B cell (primary cell): ENCODE results near the gene POFUT1. TPM values are rescaled to one million over a fixed set of nuclear protein-coding genes. Genes with fewer than 3 reads are reported as not detected.

Source experiments
- ATAC-seq: fragments of 200-7000 bp; cut with Tn5 transposase; one replicate; pipeline ENCODE4 v1.10.0; 2021; ENCODE audit warnings: low read depth, mild to moderate bottlenecking, moderate number of reproducible peaks, moderate library complexity
- CTCF ChIA-PET: fragments of 350-600 bp; sonication (Branson Sonifier 250); formaldehyde crosslinking; loops from one replicate; lab custom pipeline; 2021; ENCODE audit warnings: antibody characterized with exemption, inconsistent platforms; lab: Charles Lee
- POLR2A ChIA-PET: fragments of 350-600 bp; sonication (Branson Sonifier 250); formaldehyde crosslinking; loops from one replicate; lab custom pipeline; 2021; ENCODE audit warnings: antibody characterized with exemption; lab: Charles Lee
- DNase-seq: peaks from one replicate; pipeline ENCODE4 v3.0.0; 2013
- H2AFZ ChIP-seq: 2 replicates; pipeline ENCODE4 v1.6.1; 2012; ENCODE audit warnings: mild to moderate bottlenecking, low read depth, low read length; ENCODE audit not compliant: insufficient read depth, poor library complexity, severe bottlenecking
- H3K27ac ChIP-seq, 2 donors: 1 replicate in 1 of 2; 2 replicates in 1 of 2; pipeline ENCODE4 v1.5.1; 2012 to 2013; ENCODE audit warnings: low read length in 2 of 2, mild to moderate bottlenecking in 2 of 2, moderate library complexity in 1 of 2
- H3K27me3 ChIP-seq, 4 experiments: fragments of 200-600 bp in 1 of 4; sonication (generic) in 1 of 4; replicated peaks in 1 of 4; 1 replicate in 2 of 4; 2 replicates in 2 of 4; pipeline versions ENCODE4 v1.6.1 to v1.7.0; 2013 to 2016; ENCODE audit warnings: low read length in 3 of 4, mild to moderate bottlenecking in 2 of 4, mixed read lengths in 1 of 4, moderate library complexity in 1 of 4; ENCODE audit not compliant: insufficient read depth in 4 of 4, control insufficient read depth in 3 of 4; ENCODE audit errors: control extremely low read depth in 1 of 4
- H3K36me3 ChIP-seq, 2 experiments: replicated peaks in 1 of 2; 1 replicate in 1 of 2; 2 replicates in 1 of 2; pipeline versions ENCODE4 v1.6.1 to v1.7.1; 2013; ENCODE audit warnings: low read length in 1 of 2; ENCODE audit not compliant: insufficient read depth in 2 of 2, control insufficient read depth in 1 of 2; ENCODE audit errors: control extremely low read depth in 1 of 2, extremely low read depth in 1 of 2
- H3K4me1 ChIP-seq, 2 donors: fragments of 200-600 bp in 1 of 2; sonication (generic) in 1 of 2; 1 replicate in 1 of 2; 2 replicates in 1 of 2; pipeline versions ENCODE4 v1.5.1 to v1.6.1; 2013 to 2017; ENCODE audit warnings: low read length in 2 of 2; ENCODE audit not compliant: control insufficient read depth in 2 of 2, insufficient read depth in 2 of 2
- H3K4me2 ChIP-seq: replicated peaks from 2 replicates; pipeline ENCODE3; 2012; ENCODE audit warnings: mild to moderate bottlenecking, low read depth, low read length; ENCODE audit not compliant: poor library complexity, severe bottlenecking
- H3K4me3 ChIP-seq, 5 experiments: fragments of 200-600 bp in 1 of 5; sonication (generic) in 1 of 5; 1 replicate in 3 of 5; 2 replicates in 2 of 5; pipeline versions ENCODE4 v1.5.1 to v1.7.0; 2011 to 2016; ENCODE audit warnings: low read length in 4 of 5, mild to moderate bottlenecking in 4 of 5, low read depth in 2 of 5, control low read depth in 1 of 5, moderate library complexity in 1 of 5; ENCODE audit not compliant: insufficient read depth in 1 of 5; ENCODE audit errors: control extremely low read depth in 1 of 5, extremely low read depth in 1 of 5
- H3K79me2 ChIP-seq: fragments of 200-600 bp; sonication (generic); one replicate; pipeline ENCODE4 v1.6.0; 2016; ENCODE audit warnings: low read length; ENCODE audit not compliant: control insufficient read depth, insufficient read depth
- H3K9ac ChIP-seq: fragments of 200-600 bp; sonication (generic); 2 replicates; pipeline ENCODE4 v1.6.1; 2017; ENCODE audit warnings: mild to moderate bottlenecking, low read length, moderate library complexity
- H3K9me3 ChIP-seq, 3 donors: one replicate each; pipeline versions ENCODE4 v1.6.1 to v1.7.1; 2013; ENCODE audit warnings: low read length in 2 of 3; ENCODE audit not compliant: control insufficient read depth in 2 of 3, insufficient read depth in 1 of 3; ENCODE audit errors: control extremely low read depth in 1 of 3
- H4K20me1 ChIP-seq: 2 replicates; pipeline ENCODE4 v1.6.0; 2012; ENCODE audit warnings: mild to moderate bottlenecking, low read length; ENCODE audit not compliant: insufficient read depth, control insufficient read depth, poor library complexity, severe bottlenecking
- H3K27ac Mint-ChIP-seq: one replicate; pipeline ENCODE4 v1.8.0; 2021; ENCODE audit warnings: mixed read lengths
- H3K27me3 Mint-ChIP-seq: one replicate; pipeline ENCODE4 v1.8.0; 2021; ENCODE audit warnings: mixed read lengths
- H3K4me1 Mint-ChIP-seq: one replicate; pipeline ENCODE4 v1.8.0; 2021; ENCODE audit warnings: mixed read lengths
- H3K4me3 Mint-ChIP-seq: one replicate; pipeline ENCODE4 v1.8.0; 2021; ENCODE audit warnings: mixed read lengths
- H3K9me3 Mint-ChIP-seq: one replicate; pipeline ENCODE4 v1.8.0; 2022; ENCODE audit warnings: mixed read lengths; ENCODE audit not compliant: insufficient read depth
- CTCF ChIP-seq: fragments of 200-600 bp; IDR thresholded peaks from one replicate; pipeline ENCODE4 v1.8.0; 2022; ENCODE audit warnings: antibody characterized with exemption, mild to moderate bottlenecking
- EZH2 ChIP-seq: IDR thresholded peaks from 2 replicates; pipeline ENCODE4 v1.6.1; 2012; ENCODE audit warnings: borderline replicate concordance, low read depth, mild to moderate bottlenecking, moderate library complexity, low read length; ENCODE audit not compliant: insufficient read depth, poor library complexity, severe bottlenecking
- WGBS: methylation state at CpG from one replicate; pipeline ENCODE4 v1.1.5; 2013; ENCODE audit warnings: missing lambda C conversion rate; ENCODE audit not compliant: insufficient coverage; 5-methylcytosine and 5-hydroxymethylcytosine counted together
- intact Hi-C: fragments of 100-400 bp; cut with micrococcal nuclease; formaldehyde crosslinking; loops from one replicate; pipeline ENCODE4 v1.10.0; 2022
- polyA plus RNA-seq: library from polyadenylated mRNA; depleted of rRNA; stranded (reverse); fragments of >200 nt; gene quantifications from 2 replicates; pipeline ENCODE4 v1.2.3, GENCODE V29; 2012
- total RNA-seq, 2 donors: library from RNA; stranded (reverse); fragments of 120-200 nt in 1 of 2; gene quantifications; 1 replicate in 1 of 2; 2 replicates in 1 of 2; pipeline versions ENCODE4 v1.2.3 to v1.2.4, GENCODE V29; 2013 to 2022

The POFUT1 gene
- total and polyA plus RNA-seq, 2 donors (not counting 1 experiment from before 2014, with no cell fraction given): 7.8 to 18.1 TPM

DNA sequence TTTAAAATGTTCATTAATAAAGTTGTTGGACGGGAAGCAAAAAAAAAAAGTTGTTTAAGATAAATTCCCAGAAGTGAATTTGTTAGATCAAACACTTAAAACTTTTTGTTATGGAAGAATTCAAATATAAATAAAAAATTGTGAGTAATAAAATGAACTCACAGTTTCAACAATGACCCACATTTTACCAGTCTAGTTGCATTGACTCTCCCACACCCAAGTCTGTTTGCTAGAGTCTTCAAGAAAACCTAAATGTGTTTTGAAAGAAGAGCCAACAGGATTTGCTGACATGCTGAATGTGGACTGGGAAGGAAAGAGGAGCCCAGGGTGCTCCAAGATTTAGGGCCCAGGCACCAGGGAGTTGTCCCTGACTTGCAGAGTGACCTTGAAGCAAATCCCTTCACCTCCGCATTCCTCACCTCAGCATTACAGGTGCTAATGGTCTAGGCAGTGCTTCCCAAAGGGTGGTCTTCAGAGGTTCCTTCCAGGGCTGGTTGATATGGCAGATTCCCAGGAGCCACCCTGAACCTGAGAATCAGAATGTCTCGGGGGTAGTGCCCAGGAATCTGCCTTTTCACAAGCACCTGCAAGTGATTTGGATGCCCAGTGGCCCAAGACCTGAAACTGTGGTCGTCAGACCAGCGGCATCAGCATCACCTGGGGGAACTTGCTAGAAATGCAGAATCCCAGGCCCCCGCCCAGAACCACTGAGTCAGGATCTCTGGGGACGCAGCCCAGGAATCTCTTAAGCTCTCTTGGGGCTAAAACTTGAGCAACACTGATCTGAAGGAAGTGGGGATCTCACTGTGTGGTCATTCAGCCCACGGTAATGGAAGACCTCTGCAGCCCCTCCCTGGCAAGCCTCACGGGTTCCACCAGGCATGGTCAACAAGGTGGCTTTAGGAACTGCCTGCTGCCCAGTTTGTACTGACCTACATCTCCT lies 31.1 kb downstream of the POFUT1 start:
- Histone ChIP-seq H3K4me1 (peaks cover 8 to 11% of the 10 kb centered on the region in 2 donors), H4K20me1 (no peaks in the 10 kb centered on the region), H3K9ac (no peak overlapping the region), H3K27ac (no peak overlapping the region), H3K9me3 (no peaks in the 10 kb centered on the region), H2AFZ (no peak overlapping the region), H3K4me3 (no peak overlapping the region), H3K36me3 (peaks cover 0 to 31% of the 10 kb centered on the region in 2 experiments), H3K79me2 (no peaks in the 10 kb centered on the region), H3K4me2 (no peak overlapping the region), H3K27me3 (no peaks in the 10 kb centered on the region)
- no peak for ATAC-seq
- 79% methylated on average over 7 of the region's 9 CpGs for WGBS
- POLR2A ChIA-PET: no interaction called here
- intact Hi-C loops: loop anchor here (10.0 kb wide), 1 partner anchor 416 kb away; no protein-coding TSS in a partner anchor
- H3K27ac Mint-ChIP-seq: no peak overlapping the region
- H3K27me3 Mint-ChIP-seq: no peaks in the 10 kb centered on the region
- no peak for TF ChIP-seq CTCF
- TF ChIP-seq EZH2: no peak
- CTCF ChIA-PET: no interaction called here
- DNase-seq: no peak
- H3K9me3 Mint-ChIP-seq: no peaks in the 10 kb centered on the region
- no peak overlapping the region for H3K4me3 Mint-ChIP-seq
- peaks cover 13% of the 10 kb centered on the region for H3K4me1 Mint-ChIP-seq

DNA sequence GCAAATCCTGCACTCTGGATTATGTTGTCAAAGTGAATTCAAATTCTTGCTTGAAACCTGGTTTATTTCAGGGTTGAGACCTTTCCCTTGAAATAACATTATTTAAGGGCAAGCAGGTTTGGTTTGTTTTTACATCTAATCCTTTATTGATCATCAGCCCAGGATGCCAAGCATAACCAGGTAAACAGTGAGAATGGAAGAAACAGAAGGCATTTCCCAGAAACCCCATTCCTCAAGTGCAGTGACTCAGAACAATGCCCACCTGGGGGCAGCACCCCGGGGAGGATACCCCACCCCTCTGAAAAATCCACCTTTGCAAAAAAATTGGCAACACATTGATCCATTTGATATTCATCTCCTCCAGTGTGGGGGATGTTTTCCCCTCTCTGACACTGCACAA lies 32.5 kb downstream of the POFUT1 start:
- H3K9ac ChIP-seq: no peak overlapping the region
- H3K4me2 ChIP-seq: no peak overlapping the region
- DNase-seq (no peak), ATAC-seq (no peak)
- Mint-ChIP-seq H3K4me1 (peaks cover 12% of the 10 kb centered on the region), H3K4me3 (no peak overlapping the region), H3K27me3 (no peaks in the 10 kb centered on the region), H3K27ac (no peak overlapping the region), H3K9me3 (no peaks in the 10 kb centered on the region)
- intact Hi-C loops: no loop called here
- H3K4me1 ChIP-seq: peaks cover 7 to 8% of the 10 kb centered on the region in 2 donors
- no peaks in the 10 kb centered on the region for H3K9me3 ChIP-seq
- no peaks in the 10 kb centered on the region for H4K20me1 ChIP-seq
- no peaks in the 10 kb centered on the region for H3K79me2 ChIP-seq
- TF ChIP-seq EZH2 (no peak), CTCF (no peak)
- ChIA-PET CTCF (no interaction called here), POLR2A (no interaction called here)
- no CpG with 5 or more reads among the region's 1 CpG for WGBS
- H3K27ac ChIP-seq: no peak overlapping the region
- no peaks in the 10 kb centered on the region for H3K27me3 ChIP-seq
- H2AFZ ChIP-seq: no peak overlapping the region
- no peak overlapping the region for H3K4me3 ChIP-seq
- peaks cover 0 to 18% of the 10 kb centered on the region in 2 experiments for H3K36me3 ChIP-seq
